Transverse colon (tissue), 3 donors: ENCODE measurements around the gene SOX18.

Experiments used
- CTCF ChIP-seq, 5 experiments: fragments of 200-600 bp in 3 of 5; fragments of 450-650 bp in 2 of 5; sonication (generic) in 3 of 5; IDR thresholded peaks; 1 replicate in 2 of 5; 2 replicates in 3 of 5; pipeline ENCODE4 v1.5.1; 2016 to 2017; ENCODE audit warnings: antibody characterized with exemption in 5 of 5, inconsistent platforms in 3 of 5, mild to moderate bottlenecking in 2 of 5, moderate library complexity in 1 of 5
- EP300 ChIP-seq: sonication (generic); formaldehyde crosslinking; IDR thresholded peaks from one replicate; pipeline ENCODE4 v1.6.1; 2017; ENCODE audit warnings: antibody characterized with exemption, low read depth

- TF ChIP-seq EP300 (no peak), CTCF (IDR thresholded peaks at IDR 0.05) (no peak)
Observed at GRCh38 chr20:64071341-64072332, 22.2 kb upstream of the SOX18 start.
